BJ (cell line): Measurements from ENCODE around the gene SCGB1D1. TPM values are rescaled to one million over a fixed set of nuclear protein-coding genes. Genes with fewer than 3 reads are reported as not detected.

Experiments used
- CTCF ChIA-PET: fragments of 350-600 bp; formaldehyde crosslinking; extraction: SDS; loops from one replicate; lab custom pipeline; 2021; ENCODE audit warnings: antibody characterized with exemption, inconsistent platforms; lab: Yijun Ruan, JAX
- POLR2A ChIA-PET: fragments of 300-600 bp; sonication (Branson Sonifier 250); formaldehyde crosslinking; extraction: SDS; loops from one replicate; lab custom pipeline; 2021; ENCODE audit warnings: antibody characterized with exemption; lab: Charles Lee
- DNase-seq: peaks from one replicate; pipeline ENCODE4 v3.0.0-alpha.2; 2011; ENCODE audit warnings: low read depth
- H3K27me3 ChIP-seq: 2 replicates; pipeline ENCODE4 v1.6.0; 2011; ENCODE audit warnings: low read length; ENCODE audit not compliant: control insufficient read depth, insufficient read depth
- H3K36me3 ChIP-seq: 2 replicates; pipeline ENCODE4 v1.5.1; 2011; ENCODE audit warnings: low read length; ENCODE audit not compliant: control insufficient read depth, insufficient read depth
- H3K4me3 ChIP-seq: 2 replicates; pipeline ENCODE4 v1.5.1; 2011; ENCODE audit warnings: low read depth, mild to moderate bottlenecking, control low read depth, low read length
- polyA plus RNA-seq: library from polyadenylated mRNA; depleted of rRNA; stranded (reverse); fragments of >200 nt; gene quantifications from 2 replicates; pipeline ENCODE4 v1.2.3, GENCODE V29; 2011
- TF ChIP-seq, protein P1 (sequence below): IDR thresholded peaks from 2 replicates; pipeline ENCODE4 v1.5.1; 2011; ENCODE audit warnings: low read depth, mild to moderate bottlenecking, control low read depth, inconsistent platforms, low read length, moderate library complexity; ENCODE audit not compliant: insufficient read depth

The SCGB1D1 gene
- polyA plus RNA-seq, 1 experiment = not detected

- H3K27me3 ChIP-seq = no peaks in the 10 kb centered on the region
- TF ChIP-seq, protein P1, sequence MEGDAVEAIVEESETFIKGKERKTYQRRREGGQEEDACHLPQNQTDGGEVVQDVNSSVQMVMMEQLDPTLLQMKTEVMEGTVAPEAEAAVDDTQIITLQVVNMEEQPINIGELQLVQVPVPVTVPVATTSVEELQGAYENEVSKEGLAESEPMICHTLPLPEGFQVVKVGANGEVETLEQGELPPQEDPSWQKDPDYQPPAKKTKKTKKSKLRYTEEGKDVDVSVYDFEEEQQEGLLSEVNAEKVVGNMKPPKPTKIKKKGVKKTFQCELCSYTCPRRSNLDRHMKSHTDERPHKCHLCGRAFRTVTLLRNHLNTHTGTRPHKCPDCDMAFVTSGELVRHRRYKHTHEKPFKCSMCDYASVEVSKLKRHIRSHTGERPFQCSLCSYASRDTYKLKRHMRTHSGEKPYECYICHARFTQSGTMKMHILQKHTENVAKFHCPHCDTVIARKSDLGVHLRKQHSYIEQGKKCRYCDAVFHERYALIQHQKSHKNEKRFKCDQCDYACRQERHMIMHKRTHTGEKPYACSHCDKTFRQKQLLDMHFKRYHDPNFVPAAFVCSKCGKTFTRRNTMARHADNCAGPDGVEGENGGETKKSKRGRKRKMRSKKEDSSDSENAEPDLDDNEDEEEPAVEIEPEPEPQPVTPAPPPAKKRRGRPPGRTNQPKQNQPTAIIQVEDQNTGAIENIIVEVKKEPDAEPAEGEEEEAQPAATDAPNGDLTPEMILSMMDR = no peak
- H3K36me3 ChIP-seq = peaks cover 45% of the 10 kb centered on the region
- POLR2A ChIA-PET = no interaction called here
- CTCF ChIA-PET = interaction anchor here (2.7 kb wide), 1 partner anchor 13 kb away, joined by 8 read pairs; no protein-coding TSS in a partner anchor
- H3K4me3 ChIP-seq = no peak overlapping the region
- no peak for DNase-seq
Measured at GRCh38 chr11:62143727-62144126, 46.3 kb upstream of the SCGB1D1 start.

DNA sequence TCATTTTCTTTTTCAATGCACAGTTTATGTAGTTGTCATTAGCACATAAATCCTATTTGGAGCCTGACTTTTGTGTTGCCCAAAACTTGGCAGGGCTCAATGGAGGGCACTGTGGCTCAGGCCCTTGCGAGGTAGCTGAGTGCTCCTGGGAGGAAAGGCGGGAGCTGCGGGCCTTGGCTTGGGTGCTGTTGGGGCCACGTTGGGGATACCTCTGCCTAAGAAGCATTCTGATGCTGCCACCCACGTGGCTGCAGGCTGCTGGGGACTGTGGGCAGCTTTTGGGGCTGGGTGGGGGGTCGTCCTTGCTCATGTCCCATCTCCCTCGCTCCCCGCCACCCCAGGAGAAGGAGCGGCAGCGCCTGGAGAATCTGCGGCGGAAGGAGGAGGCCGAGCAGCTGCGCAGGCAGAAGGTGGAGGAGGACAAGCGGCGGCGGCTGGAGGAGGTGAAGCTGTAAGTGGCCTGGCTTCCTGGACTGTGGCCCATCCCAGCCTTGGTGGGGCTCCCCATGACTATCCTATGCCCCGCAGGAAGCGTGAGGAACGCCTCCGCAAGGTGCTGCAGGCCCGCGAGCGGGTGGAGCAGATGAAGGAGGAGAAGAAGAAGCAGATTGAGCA is 45.3 kb upstream of the SCGB1D1 start:
- no peaks in the 10 kb centered on the region for H3K27me3 ChIP-seq
- peaks cover 40% of the 10 kb centered on the region for H3K36me3 ChIP-seq
- POLR2A ChIA-PET = no interaction called here
- TF ChIP-seq, protein P1 = no peak
- no peak overlapping the region for H3K4me3 ChIP-seq
- no peak for DNase-seq
- CTCF ChIA-PET = interaction anchor here (0.5 kb wide), 1 partner anchor 247 kb away, joined by 4 read pairs; no protein-coding TSS in a partner anchor

DNA sequence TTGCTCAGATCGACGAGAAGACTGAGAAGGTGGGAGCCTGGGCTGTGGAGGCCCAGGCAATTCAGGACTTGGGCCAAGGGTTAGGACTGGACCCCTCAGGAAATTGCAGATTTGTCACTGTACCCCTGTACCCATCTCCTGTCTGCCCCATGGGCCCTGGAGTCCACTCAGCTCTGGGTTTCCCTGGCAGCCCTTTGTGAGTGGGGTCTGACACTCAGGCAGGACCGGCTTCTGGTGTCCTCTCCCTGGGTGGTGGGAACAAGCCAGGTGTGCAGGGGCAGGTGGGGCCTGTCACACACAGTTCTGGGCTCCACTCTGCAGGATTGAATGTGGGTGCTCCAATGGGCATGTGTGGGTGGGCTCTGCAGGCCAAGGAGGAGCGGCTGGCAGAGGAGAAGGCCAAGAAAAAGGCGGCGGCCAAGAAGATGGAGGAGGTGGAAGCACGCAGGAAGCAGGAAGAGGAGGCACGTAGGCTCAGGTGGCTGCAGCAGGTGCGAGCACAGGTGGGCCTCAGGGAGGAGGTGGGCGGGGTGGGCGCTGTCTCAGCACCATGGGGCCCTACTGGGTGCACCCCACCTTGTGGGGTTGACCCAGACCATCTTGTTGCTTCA is 44.6 kb upstream of the SCGB1D1 start:
- H3K27me3 ChIP-seq = no peaks in the 10 kb centered on the region
- peaks cover 39% of the 10 kb centered on the region for H3K36me3 ChIP-seq
- no peak overlapping the region for H3K4me3 ChIP-seq
- ChIA-PET POLR2A (no interaction called here), CTCF (no interaction called here)
- TF ChIP-seq, protein P1 = no peak
- no peak for DNase-seq

DNA sequence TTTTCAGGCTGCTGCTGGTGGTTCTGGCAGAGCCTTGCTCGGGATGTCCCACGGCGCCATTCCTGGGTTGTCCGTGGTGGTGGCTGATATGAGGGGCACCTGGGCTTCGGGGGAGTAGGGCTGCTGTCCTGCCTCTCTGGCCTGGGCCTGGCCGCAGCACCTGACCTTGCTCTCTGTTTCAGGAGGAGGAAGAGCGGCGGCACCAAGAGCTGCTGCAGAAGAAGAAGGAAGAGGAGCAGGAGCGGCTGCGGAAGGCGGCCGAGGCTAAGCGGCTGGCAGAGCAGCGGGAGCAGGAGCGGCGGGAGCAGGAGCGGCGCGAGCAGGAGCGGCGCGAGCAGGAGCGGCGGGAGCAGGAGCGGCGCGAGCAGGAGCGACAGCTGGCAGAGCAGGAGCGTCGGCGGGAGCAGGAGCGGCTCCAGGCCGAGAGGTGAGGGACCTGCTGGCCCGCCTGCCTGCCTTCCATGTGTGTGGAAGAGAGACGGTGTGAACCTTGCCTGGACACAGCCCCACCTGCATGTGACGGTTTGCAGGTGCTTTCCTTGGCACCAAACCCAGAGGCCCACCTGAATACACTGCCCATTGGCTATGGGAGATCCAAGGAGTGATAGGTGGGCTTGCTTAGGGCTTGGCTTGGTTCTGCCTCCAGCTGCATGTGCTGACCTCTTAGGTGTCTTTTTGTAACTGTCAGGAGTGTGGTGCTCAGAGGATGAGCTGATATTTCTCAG is 43.4 kb upstream of the SCGB1D1 start:
- CTCF ChIA-PET = no interaction called here
- TF ChIP-seq, protein P1 = no peak
- H3K36me3 ChIP-seq = peaks cover 32% of the 10 kb centered on the region
- no peak overlapping the region for H3K4me3 ChIP-seq
- DNase-seq = no peak
- POLR2A ChIA-PET = no interaction called here
- H3K27me3 ChIP-seq = no peaks in the 10 kb centered on the region

DNA sequence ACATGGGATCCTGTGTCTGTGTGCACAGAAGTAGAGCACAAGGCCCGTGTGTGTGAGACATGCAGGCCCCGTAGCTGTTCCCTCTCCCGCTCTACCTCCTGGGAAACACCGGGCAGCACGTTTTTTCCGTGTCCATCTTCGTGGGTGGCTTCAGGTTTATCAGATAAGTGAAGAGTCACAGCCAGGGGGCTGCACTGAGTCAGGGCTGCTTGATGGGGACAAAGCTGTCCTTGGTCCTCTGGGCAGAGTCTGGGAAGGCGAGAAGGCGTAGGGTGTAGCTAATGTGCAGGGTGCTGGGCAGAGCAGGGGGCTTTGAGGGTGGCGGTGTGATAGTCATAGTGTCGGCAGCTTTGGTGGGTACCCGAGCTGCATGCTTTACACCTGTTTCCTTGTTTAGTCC is 42.5 kb upstream of the SCGB1D1 start:
- TF ChIP-seq, protein P1 = no peak
- POLR2A ChIA-PET = no interaction called here
- CTCF ChIA-PET = no interaction called here
- H3K27me3 ChIP-seq = no peaks in the 10 kb centered on the region
- H3K4me3 ChIP-seq = no peak overlapping the region
- peaks cover 36% of the 10 kb centered on the region for H3K36me3 ChIP-seq
- no peak for DNase-seq
